GM03348 (cell line): Measurements from ENCODE around the gene AMN.

Source experiments
- DNase-seq: peaks from one replicate; pipeline ENCODE4 v3.0.0; 2012; ENCODE audit warnings: low spot score

Gene AMN

GRCh38 chr14:102943979-102944378, 21.5 kb downstream of the AMN start:
- no peak for DNase-seq

DNA sequence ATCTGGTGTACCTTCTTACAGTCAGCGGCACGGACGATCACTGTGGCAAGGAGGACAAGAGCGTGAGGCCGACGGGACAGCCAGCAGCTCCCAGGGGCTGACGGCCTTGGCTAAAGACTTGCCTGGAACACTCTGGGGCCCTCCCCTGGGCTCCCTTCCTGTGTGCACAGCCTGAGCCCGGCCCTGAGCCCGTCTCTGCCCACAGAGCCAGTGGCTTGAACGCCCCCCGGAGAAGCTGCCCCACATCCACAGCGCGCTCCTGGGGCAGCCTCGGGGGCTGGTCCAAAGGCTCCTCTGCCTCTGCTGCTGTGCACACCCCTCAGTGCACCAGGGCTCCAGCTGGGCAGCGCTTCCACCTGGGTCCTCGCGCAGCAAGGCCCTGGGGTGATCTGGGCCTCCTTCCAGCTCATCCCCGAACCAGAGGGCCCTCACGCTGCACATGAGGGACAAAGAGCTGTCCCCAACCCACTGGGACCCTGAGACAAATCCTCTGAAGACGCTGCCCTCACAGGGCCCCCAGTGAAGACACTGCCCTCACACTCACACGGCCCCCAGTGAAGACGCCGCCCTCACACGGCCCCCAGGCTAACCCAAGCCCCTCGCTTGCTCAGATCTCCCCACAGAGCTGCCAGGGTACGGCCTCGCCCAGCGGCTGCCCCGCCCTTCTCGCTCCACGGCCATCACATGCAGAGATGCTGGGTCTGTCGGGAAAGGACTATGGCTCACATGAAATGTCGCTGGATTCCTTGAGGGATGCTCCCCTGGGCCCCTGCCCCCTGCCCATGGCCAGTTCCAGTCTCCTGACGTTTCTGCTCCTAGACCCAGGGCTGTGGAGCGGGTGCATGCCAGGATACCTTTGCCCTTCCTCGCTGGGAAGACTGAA, 22.2 kb downstream of the AMN start:
- DNase-seq, result no peak

- no peak for DNase-seq
Observed at GRCh38 chr14:102945346-102946130, 23.1 kb downstream of the AMN start.

- no peak for DNase-seq
Observed at GRCh38 chr14:102947321-102948103, 25.0 kb downstream of the AMN start.

DNA sequence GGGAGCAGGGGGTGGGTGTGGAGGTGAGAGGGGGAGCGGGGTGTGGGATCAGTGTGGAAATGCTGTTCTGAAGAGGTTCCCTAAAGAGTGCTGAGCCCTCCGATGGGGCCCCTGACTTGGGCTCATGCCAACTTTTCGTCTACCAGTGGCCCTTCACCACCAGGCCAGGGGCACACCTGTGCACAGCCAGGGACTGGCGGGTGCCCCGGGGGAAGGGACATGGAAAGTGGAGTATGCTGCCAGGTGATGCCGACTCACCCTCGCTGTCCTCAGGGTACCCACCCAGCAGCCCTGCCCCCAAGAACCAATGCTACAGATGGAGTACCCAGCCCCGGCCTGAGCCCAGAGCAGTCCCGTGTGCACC, 26.2 kb downstream of the AMN start:
- DNase-seq, result no peak

- peak; percentile 35 for DNase-seq
Observed at GRCh38 chr14:102949062-102949800, 26.8 kb downstream of the AMN start.

DNA sequence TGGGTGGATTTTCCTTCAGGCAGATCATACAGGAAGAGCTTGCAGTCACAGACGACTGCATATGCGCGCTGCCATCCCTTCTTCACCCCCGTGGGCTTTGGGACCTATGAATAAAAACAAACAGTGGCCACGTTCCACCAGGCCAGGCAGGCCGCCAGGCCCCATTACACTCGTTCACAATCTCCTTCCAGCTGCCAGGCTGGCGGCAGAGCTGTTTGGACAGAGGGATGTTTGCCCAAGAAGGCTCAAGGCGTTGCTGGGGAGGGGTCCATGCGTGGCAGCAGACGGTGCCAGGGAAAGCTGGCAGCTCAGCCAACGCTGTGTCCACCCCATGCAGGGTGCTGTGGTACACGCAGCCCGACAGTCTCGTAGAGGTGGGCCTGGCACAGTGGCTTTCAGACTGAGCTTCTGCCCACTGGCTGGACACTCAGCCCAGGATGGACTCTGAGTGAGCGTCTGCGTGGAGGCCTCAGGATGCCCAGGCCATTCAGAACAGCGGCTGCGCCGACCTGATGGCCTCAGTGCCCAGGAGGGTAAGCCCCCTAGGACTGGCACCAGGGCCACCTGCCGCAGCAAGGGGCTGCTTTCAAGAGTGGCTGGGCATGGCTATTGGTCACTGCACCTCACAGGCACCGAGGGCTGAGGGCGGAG, 27.5 kb downstream of the AMN start:
- DNase-seq, result no peak

DNA sequence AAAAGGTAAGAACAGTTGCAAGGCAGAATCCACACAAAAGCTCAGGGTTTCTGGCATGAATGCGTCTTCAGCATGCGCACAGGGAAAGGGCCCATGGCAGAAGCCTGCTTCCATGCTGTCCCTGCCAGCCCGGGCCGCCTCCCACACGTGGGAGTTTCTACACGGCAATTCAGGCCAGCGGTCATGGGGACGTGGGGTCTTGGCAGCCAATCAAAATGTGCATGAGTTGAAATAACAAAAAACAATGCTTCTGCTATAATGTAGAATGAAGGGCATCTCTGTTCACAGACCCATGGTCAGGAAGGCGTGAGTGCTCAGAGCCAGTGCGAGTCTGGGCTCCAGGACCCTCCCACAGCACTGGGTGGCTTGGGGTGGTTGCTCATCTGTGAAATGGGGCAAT, 28.6 kb downstream of the AMN start:
- DNase-seq, result no peak

GRCh38 chr14:102951799-102952198, 29.3 kb downstream of the AMN start:
- no peak for DNase-seq

- DNase-seq, result no peak
Observed at GRCh38 chr14:102952276-102952675, 29.8 kb downstream of the AMN start.

DNA sequence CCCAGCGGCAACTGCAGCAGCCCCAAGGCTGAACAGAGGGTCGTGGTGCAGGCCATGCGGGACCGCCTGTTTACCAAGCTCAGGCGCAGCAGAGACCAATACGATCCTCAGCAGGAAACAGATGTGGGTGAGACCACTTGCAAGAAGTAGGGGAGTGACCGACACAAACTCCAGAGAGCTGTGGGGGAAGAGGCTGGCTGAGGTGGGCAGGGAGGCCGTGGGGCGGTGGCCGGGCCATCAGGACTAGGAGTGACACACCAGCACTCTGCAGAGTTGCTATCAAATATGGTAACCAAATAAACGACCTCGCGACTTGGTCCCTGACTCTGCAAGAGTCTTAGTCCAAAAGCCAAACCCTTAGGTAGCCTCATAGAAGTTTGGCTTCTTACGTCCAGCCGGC, 30.6 kb downstream of the AMN start:
- no peak for DNase-seq

- DNase-seq, result no peak
Observed at GRCh38 chr14:102954081-102954789, 31.8 kb downstream of the AMN start.

GRCh38 chr14:102955636-102956408, 33.4 kb downstream of the AMN start:
- no peak for DNase-seq

DNA sequence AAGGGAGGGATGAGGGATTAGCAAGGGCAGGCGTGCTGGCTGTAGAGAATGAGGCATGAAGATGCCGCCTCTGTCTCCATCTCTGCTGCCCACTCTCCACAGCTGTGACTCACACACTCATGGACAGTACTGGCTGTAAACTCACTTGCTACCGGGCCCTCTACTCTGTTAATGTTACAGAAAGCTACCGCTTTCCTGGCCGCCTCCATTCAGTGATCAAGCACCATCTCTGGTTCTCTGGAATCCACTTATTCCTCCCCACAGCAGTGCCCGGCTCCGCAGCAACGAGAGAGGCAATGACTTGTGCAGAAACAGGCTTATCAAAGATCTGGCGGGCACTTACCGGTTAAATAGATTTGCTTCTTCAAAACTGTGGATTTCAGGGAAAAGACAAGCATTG, 34.8 kb downstream of the AMN start:
- no peak for DNase-seq

GRCh38 chr14:102958461-102958860, 36.0 kb downstream of the AMN start:
- no peak for DNase-seq

DNA sequence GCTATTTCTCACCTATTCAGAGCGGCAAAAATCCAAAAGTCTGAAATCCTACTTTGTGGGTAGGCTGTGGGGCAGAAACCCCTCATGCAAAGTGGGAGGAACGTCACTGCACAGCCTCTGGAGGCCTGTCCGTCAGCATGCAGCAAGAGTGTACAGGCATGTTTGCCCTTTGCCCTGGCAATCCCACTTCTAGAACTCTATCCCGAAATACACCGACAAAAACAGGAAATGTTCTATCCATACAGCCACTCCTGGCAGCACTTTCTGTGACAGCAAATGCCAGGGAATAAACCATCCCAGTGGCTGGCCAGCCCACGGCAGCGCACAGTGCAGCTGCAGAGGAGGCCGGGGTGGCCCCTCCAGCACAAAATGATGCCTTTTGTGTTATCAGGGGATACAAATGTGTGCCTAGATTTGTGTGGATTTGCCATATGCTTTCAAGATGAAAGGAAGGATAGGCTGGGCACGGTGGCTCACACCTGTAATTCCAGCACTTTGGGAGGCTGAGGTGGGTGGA, 39.7 kb downstream of the AMN start:
- DNase-seq, result no peak

GRCh38 chr14:102964152-102964730, 41.8 kb downstream of the AMN start:
- no peak for DNase-seq

DNA sequence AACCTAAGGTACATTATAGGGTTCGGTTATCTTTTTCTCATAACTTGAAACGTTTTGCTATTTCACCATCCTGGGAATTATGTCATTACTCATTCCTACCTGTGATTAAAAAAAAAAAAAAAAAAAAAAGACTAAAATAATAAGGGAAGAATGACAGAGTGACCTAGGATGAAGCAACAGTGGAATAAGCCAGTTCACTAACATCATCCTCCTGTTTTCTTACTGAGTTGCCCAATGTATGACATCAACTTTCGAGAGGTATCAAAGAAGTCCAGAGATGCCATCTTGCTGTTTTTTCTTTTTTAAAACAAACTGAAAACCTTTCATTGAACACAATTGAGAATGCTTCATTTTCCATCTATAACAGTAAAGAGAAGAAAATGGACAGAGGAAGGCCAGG, 42.8 kb downstream of the AMN start:
- DNase-seq, result no peak

GRCh38 chr14:102965971-102966655, 43.6 kb downstream of the AMN start:
- DNase-seq, result no peak
